Retina (tissue), 1 donor: ENCODE results near the gene FAM13B.
"Not testable (repeated sequence)": the region's sequence is repeated elsewhere in the genome, so short reads cannot be mapped to it uniquely, and the experiment has no call there.

Experiments
- DNase-seq: peaks from one replicate; pipeline ENCODE4 v3.0.0-alpha.2; 2016

The FAM13B gene

DNA sequence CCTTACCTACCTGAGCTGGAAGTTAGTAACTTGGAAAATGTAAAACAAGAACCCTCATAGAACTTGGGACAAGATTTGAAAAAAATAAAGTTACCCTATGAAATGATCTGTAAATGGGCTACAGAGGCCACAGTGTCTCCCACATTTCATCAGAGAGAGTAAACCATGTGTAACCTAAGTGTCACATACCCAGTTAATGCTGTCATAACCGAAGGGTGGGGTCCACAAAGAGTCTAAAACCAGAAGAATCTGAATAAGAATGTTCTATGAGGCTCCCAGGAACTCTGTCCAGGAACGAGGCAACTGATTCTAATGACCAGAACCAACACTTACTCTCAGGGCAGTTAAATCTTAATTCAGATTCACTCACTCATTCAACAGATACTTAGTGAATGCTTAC, 1.0 kb upstream of the FAM13B start:
- DNase-seq: no peak

- DNase-seq: no peak
Measured at GRCh38 chr5:138033386-138033808, 518 bp upstream of the FAM13B start.

DNA sequence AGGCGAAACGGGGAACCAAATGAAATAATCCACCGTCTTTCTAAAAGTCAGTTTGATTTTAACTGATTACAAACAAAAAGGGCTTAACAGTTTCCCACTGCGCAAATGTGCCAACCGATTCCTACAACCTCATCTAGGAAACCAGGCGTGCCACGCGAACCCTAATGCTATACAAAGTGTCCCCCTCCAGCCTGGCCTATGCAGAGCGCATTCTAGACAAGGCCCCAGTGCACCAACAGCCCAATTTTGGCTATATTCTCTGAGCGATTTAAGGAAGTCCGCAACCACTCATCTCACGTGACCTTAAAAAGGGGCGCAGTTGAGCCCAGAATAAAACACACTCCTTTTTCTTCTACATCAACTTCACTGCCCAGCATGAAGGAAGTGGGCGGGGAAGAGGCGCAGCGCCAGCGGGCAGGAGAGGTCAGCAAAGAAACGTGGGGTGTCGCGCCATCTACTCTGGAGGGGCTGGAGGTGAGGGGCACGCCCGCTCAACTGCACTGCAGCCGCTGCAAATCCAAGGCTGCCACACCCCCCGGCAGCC, 779 bp downstream of the FAM13B start:
- DNase-seq: no peak

DNA sequence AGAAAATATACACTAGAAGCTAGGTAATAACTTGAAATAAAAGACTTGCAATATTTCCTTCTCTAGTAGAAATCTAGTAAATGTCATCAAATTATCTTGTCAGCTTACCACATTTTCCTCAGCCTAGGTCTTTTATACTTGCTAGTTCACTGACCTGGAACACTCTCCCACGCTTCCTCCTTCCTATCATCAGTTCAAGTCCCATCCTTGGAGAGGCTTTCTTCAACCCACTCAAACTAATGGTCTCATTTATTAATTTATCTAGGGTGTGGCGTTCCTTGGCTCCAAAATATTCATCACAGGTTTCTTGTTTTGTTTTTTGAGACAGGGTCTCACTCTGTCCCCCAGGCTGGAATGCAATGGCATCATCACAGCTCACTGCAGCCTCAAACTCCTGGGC, 2.9 kb downstream of the FAM13B start:
- DNase-seq: no peak

DNA sequence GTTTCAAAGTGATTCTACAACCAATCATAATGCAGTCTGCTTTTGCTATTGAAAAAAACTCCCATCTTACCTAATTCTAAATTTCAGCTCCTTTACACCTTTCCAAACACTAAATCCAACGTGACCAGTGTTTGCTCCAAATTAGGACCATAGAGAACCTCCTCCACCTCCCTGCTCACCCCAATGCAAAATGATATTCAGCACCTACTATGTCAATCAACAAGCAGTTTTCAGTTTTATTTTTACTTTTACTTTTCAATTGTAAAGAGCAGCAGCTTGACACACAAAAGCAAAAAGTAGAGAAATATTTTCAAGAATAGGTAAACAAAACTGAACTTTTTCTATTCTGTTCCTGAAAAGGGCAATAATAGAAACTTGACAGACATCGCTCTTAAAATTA, 3.4 kb downstream of the FAM13B start:
- DNase-seq: no peak

- no peak for DNase-seq
Measured at GRCh38 chr5:138028971-138029365, 3.9 kb downstream of the FAM13B start.

GRCh38 chr5:138028262-138028970, 4.5 kb downstream of the FAM13B start:
- not testable (repeated sequence) for DNase-seq

DNA sequence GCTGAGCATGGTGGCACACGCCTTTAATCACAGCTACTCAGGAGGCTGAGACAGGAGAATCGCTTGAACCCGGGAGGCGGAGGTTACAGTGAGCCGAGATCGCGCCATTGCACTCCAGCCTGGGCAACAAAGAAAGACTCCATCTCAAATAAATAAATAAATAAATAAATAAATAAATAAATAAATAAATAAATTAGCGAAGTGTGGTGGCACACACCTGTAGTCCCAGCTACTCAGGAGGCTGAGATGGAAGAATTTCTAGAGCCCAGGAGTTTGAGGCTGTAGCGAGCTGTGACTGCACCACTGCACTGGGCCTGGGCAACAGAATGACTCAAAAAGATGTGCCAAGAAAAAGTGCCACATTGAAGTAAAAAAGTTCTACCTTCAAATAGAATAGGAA, 6.1 kb downstream of the FAM13B start:
- not testable (repeated sequence) for DNase-seq

DNA sequence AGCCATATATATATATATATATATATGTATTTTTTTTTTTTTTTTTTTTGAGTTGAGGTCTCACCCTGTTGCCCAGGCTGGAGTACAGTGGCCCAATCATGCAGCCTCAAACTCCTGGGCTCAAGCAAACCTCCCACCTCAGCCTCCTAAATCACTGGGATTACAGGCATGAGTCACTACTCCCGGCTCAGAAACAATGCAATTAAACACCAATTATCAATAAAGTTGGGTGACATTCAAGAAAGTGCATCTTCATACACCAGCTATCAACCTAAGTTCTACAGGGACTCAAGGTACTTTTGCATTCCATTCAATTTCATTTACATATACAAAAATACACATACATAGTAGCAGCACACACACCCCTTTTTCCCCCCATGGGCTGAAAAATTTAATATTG, 7.6 kb downstream of the FAM13B start:
- no peak for DNase-seq

- DNase-seq: no peak
Measured at GRCh38 chr5:138024117-138024516, 8.8 kb downstream of the FAM13B start.

DNA sequence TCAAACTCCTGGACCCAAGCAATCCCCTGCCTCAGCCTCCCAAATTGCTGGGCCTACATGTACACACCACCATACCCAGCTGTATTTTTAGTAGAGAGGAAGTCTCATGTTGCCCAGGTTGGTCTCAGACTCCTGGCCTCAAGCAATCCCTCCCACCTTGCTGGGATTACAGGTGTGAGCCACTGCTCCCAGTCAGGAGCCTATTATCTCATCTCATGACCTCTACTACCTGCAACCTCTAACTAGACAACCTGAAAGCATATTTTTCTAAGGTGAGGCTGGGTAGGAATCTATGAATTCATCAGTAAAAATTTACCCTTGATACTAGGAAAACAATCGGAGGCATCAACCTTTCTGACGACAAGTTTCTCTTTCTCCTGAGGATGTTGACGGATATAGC, 10.0 kb downstream of the FAM13B start:
- DNase-seq: no peak

GRCh38 chr5:138021771-138022170, 11.1 kb downstream of the FAM13B start:
- no peak for DNase-seq

DNA sequence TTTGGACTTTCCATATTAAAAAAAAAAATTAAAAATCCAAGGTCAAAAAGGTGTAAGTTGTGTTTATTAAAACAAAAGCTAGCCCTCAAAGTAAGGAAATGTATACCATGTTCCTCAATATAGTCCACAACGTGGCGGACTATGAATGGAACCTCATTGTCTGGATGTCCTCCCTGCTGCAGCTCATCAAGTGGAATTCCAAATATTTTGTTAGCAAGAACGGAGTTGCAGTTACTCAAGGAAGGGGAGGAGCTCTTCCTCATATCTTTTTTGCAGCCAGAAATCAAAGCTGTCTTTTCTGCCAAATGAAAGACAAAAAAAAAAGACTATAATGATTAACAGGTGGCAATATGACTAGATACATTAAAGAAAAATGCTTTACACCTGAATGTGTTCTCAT, 14.0 kb downstream of the FAM13B start:
- DNase-seq: no peak

DNA sequence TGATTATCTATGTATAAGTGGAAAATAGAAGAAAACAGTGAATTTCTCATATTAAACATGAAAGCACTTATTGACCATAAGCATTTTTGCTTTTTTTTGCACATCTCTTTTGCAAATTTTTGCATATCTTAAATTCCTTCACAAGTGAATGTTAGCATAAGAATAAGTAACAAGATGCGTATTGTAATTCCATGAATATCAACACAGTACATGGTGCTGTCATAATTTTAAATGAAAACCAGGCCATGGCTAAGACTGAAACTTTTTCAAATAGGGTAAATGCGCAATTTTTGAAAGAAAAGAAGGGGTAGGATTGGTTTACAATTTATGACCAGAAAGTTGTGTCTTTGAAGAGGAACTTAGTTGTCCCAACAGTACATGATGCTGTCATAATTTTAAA, 17.0 kb downstream of the FAM13B start:
- no peak for DNase-seq

- DNase-seq: no peak
Measured at GRCh38 chr5:138011991-138012390, 20.9 kb downstream of the FAM13B start.

- DNase-seq: no peak
Measured at GRCh38 chr5:138000102-138000723, 32.7 kb downstream of the FAM13B start.

- DNase-seq: no peak
Measured at GRCh38 chr5:137997726-137998213, 35.1 kb downstream of the FAM13B start.

GRCh38 chr5:137995749-137996128, 37.1 kb downstream of the FAM13B start:
- DNase-seq: no peak

- DNase-seq: no peak
Measured at GRCh38 chr5:137995077-137995748, 37.7 kb downstream of the FAM13B start.

DNA sequence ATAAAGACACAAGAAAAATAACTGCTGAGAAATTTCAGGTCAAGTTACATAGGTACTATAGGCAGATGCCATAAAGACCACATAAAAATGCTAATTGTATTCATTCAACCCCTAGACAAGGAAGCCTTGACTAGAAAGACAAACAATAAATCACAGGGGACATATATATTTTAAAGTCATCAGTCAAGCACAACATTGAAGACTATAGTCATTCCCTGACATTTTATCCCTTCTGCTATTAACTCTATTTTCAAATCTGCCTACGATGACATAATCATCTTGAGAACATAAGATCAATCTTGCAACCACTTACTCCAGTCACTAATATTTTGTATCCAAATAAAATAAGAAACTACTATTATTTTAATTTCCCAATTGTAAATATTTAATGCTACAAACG, 38.3 kb downstream of the FAM13B start:
- DNase-seq: no peak

DNA sequence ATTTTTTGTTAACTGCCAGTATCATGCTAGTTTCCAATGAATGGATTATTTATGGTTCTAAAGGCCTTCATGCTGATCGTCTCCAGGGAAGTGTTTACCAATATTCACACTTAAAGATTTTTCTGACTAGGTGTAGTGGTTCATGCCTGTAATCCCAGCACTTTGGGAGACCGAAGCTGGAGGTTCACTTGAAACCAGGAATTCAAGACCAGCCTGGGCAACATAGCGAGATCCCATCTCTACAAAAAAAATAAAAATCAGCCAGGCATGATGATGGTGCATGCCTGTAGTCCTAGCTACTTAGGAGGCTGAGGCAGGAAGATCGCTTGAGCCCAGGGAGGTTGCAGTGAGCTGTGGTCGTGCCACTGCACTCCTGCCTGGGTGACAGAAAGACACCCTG, 43.5 kb downstream of the FAM13B start:
- DNase-seq: no peak

DNA sequence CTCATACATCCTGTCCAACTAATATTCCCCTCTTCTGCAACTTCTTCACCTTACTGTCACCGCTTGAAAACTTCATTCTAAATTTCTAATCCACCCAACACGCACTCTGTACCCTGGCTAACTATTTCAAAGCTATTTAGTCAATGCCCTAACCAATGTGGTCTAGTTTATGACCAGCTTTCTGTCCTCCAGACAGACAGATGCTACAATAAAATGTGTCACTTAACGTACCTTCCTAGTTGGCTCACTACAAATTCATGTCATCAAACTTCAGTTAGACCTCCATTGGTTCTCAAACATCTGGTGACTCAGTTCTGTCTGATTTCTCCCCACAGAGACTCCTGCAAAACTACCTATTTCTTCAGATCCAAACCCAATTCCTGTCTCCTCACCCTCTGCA, 57.7 kb downstream of the FAM13B start:
- no peak for DNase-seq

- not testable (repeated sequence) for DNase-seq
Measured at GRCh38 chr5:137970384-137970783, 62.5 kb downstream of the FAM13B start.

GRCh38 chr5:137960819-137961218, 72.1 kb downstream of the FAM13B start:
- DNase-seq: no peak
